HUDEP-2 (cell line): ENCODE results near the gene FBXO47.

Experiments
- DNase-seq, 76 experiments: peaks; one replicate each; lab custom pipeline; 2025; ENCODE audit not compliant: unreplicated experiment in 76 of 76; lab: John Stamatoyannopoulos, UW

FBXO47 gene, protein sequence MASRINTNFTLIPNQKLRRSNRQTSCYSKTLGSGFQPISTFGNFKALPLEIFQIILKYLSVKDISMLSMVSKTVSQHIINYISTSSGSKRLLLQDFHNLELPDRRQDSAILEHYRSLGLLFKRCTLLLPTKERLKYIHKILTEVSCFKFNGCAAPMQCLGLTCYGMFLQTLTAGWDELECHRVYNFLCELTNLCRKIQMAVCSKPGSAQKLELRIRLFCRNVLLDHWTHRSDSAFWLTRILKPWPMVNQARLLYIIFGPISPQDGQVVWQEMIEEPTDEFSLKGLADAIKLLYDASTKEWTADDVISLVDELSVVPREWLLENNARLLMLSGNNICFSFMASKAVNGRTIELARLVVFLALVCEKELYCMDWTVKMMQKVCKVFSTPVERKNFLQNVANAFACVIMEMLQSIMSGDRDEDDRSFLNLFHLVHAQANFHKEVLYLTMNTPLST

DNA sequence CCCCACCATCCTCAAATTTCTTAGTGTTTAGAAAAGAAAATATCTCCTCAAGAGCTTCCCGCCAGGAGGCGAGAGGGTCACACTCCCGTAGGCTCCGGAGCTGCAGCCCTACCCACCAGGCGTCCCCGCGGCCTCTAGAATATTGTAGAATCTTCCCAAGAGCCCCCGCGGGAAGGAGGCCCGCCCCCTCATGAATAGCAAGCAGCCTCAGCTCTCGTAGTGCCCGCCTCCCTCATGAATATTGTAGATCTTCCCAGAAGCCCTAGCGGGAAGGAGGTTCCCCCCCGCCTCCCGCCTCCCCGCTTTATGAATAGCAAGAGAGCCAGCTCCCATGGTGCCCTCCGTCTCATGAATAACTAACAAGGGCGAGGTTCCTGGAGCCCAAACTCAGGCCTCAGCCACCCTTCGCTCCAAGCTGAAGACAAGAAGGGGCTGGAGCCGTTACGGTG is at the start of gene FBXO47:
Gene FBXO47, minus strand, starts transcription at position 114 of the 449 bp plus-strand sequence. CDS start 4,378 bp downstream, outside the sequence.
- DNase-seq = peak in 35 of 76 experiments; percentile 4 to 66 (median 28)

- no peak for DNase-seq
Observed at GRCh38 chr17:39016193-39017153, 49.3 kb upstream of the FBXO47 start.

DNA sequence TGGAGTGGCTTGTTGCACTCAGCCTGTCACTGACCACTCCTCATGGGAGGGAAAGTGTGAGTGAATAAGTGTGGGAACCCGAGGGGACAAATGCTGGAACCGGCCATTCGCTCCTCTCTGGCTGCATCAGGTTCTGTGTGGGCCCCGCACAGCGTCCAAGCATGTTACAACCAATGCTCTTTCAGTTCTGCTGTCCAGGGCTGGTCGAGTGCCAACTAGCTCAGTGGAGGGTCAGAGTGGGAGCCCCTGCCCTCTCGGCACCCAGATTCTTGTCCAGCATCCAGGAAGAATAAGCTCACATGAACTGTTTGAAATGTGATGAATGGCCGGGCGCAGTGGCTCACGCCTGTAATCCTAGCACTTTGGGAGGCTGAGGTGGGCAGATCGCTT is 48.3 kb upstream of the FBXO47 start:
- DNase-seq = no peak

GRCh38 chr17:39014795-39015545 is 47.8 kb upstream of the FBXO47 start:
- no peak for DNase-seq

GRCh38 chr17:39014044-39014794 is 47.0 kb upstream of the FBXO47 start:
- no peak for DNase-seq

DNA sequence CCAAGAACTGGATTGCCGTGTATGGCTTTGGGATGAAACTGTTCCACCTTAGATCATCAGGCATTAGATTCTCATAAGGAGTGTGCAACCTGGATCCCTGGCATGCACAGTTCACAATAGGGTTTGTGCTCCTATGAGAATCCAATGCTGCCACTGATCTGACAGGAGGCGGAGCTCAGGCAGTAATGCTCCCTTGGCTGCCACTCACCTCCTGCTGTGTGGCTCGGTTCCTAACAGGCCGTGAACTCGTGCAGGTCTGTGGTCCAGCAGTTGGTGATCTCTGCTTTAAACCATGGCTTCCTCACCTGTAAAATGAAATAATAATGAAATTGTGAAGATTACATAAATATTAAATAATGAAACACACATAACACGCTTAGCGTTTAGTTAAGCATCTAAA is 45.5 kb upstream of the FBXO47 start:
- no peak for DNase-seq

GRCh38 chr17:39011907-39012468 is 44.8 kb upstream of the FBXO47 start:
- no peak for DNase-seq

DNA sequence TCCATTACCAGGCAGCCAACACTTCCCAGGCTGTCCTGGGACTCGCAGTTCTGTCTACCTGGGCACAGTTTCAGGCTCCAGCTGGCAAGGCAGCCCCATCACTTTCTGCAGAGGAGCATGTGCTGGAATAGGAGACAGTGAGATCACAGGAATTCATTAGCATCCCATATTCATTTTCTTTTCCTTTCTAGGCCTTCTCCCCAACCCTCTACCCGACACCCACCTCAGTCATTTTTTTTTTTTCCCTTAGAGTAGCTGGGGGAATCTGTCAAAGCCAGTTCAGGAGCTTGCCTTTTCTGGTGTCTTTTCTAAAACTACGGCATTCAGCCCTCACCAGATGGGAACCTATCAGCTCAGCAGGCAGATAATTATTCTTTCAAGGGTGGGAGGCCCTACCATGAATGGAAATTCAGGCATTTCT is 42.4 kb upstream of the FBXO47 start:
- no peak for DNase-seq

DNA sequence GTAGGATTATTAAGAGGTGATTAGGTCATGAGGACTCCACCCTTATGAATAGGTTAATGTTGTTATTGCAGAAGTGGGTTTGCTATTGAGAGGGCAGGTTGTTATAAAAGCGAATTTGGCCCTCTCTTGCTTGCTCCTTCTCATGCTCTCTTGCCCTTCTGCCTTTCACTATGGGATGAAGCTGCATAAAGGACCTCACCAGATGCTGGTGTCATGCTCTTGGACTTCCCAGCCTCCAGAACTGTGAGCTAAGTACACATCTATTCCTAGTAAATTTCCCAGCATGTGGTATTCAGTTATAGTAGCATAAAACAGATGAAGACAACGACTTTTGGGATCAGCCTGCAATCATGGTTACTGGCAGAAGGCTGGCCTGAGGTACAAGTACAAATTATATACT is 41.4 kb upstream of the FBXO47 start:
- DNase-seq = no peak

DNA sequence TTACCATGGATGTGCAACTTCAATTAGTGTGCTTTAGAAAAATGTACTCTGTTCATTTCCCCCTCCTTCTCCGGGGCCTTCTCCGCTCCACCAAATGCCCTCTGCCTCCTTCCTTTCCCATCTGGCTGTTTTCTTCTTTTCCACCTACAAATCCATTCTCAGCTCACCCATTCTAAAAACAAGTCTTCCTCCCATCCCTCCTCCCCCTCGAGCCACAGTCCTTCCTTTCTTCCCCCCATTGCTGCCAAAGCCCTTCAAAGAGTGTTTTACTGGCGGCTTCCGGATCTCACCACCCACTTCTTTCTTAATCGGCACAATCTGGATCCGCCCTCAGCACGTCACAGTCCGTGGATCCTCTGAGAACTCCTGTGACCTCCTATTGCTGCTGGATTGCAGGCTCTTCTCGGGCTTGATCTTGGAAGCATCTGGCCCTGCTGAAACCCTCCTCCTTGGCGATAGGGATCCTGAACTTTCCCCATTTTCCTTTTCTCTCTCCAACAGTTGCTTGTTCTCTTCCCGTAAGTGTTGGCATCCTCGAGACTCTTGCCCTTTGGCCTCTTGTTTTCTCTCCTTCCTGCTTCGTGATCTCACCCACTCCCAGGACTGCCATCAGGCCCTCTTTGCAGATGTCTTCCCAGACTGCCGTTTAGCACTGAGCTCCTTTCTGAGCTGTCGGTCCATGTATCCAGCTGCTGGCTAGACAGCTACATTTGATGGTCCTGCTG is 36.0 kb upstream of the FBXO47 start:
- no peak for DNase-seq

GRCh38 chr17:39001703-39002637 is 34.8 kb upstream of the FBXO47 start:
- DNase-seq = peak in 2 of 76 experiments; percentile 11 to 16

- DNase-seq = no peak
Observed at GRCh38 chr17:39000021-39000601, 32.9 kb upstream of the FBXO47 start.

DNA sequence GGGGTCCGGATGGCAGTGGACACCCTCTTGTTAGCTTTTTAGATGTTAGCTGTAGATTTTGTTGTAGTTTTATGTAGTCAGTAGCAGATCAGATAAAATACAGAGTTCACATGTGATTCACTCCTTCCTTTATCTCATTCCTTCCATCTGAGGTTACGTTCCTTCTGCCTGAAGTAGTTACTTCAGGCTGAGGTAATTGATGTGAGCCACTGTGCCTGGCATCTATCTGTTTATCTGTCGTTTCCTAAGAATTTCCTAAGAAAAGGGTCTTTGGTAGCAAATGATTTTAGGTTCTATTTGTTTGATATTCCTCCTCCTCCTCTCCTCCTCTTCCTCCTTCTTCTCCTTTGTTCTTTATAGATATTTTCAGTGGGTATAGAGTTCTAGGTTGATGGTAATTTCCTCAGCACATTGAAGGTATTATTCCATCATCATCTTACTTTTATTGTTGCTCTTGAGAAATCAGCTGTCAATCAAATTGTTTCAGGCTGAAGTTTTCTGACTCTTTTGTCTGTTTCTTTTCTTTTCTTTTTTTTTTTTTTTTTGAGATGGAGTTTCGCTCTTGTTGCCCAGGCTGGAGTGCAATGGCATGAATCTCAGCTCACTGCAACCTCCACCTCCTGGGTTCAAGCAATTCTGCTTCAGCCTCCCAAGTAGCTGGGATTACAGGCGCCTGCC is 29.6 kb upstream of the FBXO47 start:
- no peak for DNase-seq

- DNase-seq = no peak
Observed at GRCh38 chr17:38994026-38994425, 26.8 kb upstream of the FBXO47 start.

DNA sequence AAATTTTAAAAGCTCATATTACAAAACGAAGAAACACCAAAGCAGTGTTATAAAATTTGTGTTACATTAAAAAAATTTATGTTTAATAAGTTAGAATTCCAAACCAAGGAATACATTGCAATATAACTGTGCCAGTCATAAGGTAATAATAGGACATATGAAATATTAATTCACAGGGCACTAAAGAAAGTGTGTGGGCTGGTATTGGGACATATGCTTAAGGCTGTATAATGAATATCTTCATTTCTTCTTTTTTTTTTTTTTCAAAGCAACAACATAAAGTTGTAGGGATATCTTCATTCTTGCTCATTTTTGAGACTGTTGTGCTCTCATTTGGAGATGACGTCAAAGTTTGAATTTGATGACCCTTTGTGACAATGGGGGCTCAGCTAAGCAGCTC is 17.5 kb upstream of the FBXO47 start:
- no peak for DNase-seq

DNA sequence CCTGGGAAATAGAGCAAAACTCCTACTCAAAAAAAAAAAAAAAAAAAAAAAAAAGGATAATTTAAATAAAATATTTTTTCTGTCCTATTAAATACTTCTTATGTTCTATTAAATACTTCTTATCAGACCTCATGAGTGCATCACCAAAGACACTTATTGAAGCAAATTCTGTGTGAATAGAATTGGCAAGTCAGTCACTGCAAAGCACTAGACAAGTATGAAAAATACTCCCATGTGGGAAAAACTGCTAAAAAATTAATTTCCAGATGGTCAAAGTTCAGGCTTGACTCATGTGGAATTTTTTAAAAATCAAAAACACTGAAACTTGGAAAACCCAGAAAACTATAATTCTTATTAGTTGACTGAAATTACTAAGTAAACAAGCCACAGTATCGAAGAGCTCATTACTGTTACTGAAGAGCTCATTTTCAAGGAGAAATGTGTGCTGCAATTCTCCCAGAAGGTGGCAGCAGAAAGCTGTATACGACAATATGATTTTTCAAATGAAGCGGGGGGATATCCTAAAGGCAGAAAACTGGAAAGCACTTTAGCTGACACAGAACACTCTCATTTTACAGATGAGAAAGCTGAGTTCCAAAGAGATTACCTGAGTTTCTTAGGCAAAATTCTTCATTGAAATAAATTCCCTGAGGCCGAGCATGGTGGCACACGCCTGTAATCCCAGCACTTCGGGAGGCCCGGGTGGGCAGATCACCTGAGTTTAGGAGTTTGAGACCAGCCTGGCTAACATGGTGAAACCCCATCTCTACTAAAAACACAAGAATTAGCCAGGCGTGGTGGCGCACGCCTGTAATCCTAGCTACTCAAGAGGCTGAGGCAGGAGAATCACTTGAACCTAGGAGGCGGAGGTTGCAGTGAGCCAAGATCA is 15.9 kb upstream of the FBXO47 start:
- DNase-seq = peak in 28 of 76 experiments; percentile 2 to 52 (median 21)
